GM12801 (cell line): Measurements from ENCODE around the gene MN1.

ENCODE experiments used
- TF ChIP-seq, protein P1 (sequence below): IDR thresholded peaks from one replicate; pipeline ENCODE4 v1.5.1; 2011; ENCODE audit warnings: control low read depth; ENCODE audit not compliant: insufficient read length; ENCODE audit errors: extremely low read depth

The MN1 gene

DNA sequence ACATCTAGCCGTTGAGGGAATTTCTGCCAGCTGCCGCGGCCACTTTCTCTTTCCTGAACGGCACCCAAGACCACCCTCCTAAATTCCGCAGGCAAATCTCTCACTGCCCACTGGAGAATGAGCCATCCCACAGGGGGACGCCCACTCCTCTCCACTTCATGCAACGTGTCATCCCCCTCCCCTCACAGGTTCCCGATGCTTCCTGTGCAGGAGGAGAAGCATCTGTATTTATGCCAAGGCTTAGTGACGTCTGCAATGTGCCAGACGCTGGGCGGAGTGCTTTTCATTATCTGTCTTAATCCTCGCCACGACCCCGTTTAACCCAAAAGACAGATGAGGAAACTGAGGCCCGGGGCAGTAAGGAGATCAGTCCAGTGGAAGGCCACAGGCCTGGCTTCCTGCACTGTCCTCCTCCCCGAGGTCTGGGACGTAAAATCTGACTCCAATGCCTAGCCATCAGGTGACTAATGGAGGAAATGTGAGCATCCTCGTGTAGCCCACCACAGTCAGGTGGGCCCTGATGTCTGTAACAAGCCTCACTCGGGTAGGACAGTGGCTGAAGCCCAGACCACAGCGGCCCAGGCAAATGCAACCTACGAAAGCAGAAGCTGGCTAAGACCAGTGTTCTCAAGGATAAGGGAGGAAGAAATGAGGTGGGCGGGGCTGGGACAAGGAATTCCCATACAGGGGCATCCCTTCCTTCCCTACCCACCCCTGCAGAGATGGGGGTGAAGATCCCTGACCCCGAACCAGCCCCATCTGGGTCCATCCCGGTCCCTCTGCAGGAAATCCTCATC is 23.1 kb downstream of the MN1 start:
- TF ChIP-seq, protein P1, sequence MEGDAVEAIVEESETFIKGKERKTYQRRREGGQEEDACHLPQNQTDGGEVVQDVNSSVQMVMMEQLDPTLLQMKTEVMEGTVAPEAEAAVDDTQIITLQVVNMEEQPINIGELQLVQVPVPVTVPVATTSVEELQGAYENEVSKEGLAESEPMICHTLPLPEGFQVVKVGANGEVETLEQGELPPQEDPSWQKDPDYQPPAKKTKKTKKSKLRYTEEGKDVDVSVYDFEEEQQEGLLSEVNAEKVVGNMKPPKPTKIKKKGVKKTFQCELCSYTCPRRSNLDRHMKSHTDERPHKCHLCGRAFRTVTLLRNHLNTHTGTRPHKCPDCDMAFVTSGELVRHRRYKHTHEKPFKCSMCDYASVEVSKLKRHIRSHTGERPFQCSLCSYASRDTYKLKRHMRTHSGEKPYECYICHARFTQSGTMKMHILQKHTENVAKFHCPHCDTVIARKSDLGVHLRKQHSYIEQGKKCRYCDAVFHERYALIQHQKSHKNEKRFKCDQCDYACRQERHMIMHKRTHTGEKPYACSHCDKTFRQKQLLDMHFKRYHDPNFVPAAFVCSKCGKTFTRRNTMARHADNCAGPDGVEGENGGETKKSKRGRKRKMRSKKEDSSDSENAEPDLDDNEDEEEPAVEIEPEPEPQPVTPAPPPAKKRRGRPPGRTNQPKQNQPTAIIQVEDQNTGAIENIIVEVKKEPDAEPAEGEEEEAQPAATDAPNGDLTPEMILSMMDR: no peak

DNA sequence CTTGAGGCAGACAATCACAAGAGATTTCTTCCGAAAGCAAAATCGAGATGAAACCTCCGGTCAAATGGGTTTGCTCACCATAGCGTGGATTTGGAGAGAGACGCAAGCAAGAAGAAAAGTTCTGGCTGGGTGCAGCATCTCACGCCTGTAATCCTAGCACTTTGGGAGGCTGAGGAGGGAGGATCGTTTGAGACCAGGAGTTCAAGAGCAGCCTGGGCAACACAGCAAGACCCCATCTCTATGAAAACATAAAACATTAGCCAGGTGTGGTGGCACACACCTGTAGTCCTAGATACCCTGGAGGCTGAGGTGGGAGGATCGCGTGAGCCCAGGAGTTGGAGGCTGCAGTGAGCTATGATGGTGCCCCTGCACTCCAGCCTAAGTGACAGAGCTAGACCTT is 24.4 kb downstream of the MN1 start:
- TF ChIP-seq, protein P1: no peak

DNA sequence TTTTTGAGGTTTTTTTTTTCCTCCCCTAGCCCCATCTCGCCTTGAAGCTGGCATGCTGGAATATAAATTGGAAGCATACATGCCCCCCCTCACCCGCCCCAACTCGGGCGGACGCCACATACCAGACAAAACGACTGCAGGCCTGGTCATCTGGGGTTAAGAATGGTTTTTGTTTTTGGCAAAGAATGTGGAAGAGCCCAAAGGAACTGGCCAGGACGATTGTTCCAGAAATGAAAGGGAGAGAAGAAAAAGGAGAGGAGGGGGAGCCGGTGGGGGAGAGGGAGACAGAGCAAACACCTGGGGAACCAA is 25.0 kb downstream of the MN1 start:
- TF ChIP-seq, protein P1: no peak

DNA sequence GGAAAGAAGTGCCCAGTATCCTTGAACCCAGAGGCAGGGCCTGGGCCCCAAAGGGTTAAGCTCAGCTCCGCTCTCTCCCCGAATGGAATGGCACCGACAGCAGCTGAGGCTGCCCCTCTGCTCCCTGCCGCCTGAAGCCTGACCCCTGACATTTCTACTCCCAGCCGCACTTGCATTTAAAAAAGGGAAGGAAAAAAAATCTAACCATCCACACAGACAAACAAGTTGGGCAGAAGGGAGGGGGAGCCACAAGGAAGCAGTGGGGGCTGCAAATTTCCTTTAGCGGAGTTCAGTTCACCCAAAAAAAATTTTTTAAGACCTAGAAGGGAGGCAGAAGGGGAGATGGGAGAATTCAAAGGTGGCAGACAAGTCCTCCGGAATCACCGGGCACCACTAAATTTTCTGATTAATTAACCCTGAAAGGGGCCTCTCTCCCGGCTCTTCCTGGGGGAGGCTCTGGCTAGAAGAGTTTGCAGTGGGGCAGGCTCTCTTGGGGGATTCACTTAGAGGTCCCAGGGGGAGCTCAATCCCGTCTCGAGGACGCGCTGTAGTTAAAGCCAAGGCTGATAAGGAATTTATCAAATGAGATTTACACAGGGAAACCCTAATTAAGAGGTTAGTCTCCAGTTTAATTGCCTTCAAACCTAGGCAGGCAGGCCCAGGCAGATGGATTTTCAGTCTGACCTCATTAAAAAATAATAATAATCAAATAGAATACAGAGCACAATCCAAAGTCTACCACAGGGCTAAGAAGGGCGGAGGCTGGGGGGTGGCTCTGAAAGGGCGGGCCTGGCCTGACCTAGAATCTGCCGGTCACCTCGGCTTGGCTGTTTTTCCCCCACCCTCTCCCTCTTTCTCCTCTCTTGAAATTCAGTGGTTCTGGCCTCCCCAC is 25.6 kb downstream of the MN1 start:
- TF ChIP-seq, protein P1: no peak

DNA sequence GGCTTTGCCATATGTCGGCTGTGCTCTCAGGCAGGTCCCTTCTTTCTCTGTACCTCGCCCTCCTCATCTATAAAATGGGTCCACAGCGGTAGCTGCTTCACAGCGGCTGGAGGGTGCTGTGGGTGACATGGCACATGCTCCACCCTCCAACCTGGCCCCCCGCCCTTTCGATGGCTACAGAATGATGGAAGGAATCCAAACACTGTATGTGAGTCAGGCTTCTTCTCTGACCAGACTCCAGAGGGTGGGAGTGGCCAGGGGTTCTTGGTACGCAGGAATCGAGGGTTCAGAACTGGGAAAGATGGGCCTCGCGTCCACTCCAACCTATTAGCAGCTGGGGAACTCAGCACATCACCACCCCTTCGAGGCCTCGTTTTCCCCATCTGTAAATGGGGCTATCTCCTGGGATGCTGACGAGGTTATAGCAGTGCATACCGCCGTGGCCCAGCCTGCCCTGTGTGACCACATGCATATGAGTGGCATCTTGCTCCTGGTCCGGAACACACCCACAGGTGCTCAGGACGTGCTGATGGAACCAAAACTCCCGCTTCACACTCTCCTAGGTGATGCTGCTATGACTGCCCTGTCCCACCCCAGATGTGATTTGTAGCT is 26.4 kb downstream of the MN1 start:
- TF ChIP-seq, protein P1: no peak

DNA sequence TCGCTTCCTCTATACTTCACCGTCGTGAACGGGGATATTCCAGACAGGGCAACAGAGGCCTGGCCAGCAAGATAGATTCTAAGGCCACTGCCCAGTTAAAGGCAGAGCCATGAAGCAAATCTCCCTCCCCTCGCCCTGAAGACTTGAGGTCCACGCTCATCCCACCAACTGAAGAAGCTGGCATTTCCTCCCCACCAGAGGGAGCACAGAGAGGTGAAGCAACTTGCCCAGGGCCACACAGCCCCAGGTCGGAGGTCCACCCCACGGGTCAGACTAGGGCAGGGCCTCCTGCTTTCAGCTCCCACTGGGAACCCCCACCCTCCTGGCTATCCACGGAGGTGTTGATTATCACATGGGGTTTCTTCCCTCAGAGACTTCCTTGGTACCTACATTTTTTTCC is 27.4 kb downstream of the MN1 start:
- TF ChIP-seq, protein P1: no peak

DNA sequence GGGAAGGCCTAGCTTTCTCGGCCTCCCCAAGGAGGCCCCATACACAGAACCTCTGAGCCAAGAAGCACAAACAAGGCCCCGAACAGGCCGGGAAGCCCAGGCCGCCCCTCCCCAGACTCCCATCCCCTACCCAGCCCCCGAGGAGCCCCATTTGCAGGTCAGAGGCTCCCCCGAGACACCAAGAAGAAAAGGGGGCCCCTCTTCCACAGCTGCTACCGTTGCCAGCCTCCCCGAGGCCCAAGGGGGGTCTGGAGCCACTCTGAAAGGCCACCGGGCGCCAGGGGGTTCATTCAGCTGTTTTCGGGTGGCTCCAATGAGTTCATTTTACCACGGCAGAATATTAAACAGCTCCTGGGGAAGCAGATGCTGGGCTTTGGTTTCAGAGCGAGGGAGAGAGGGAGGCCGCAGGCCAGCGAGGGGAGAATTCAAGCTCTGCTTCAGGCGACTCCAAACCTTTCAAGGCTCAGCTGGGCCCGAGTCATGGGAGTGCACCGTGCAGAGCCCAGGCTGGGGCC is 28.5 kb downstream of the MN1 start:
- TF ChIP-seq, protein P1: no peak
